NCI-H1694 (cell line): ENCODE data around the gene PCIF1.
A peak's percentile ranks its signal among the peaks of the same experiment; 100 is the strongest.
"Not testable (repeated sequence)": the region's sequence is repeated elsewhere in the genome, so short reads cannot be mapped to it uniquely, and the experiment has no call there.

Experiments used
- DNase-seq: peaks from one replicate; lab custom pipeline; 2025; lab: John Stamatoyannopoulos, UW

The PCIF1 gene

GRCh38 chr20:45967551-45968080 is 33.1 kb downstream of the PCIF1 start:
- no peak for DNase-seq

GRCh38 chr20:45968081-45968671 is 33.7 kb downstream of the PCIF1 start:
- no peak for DNase-seq

GRCh38 chr20:45968801-45969711 is 34.6 kb downstream of the PCIF1 start:
- no peak for DNase-seq

- DNase-seq = peak; percentile 70
Measured at GRCh38 chr20:45969712-45970634, 35.5 kb downstream of the PCIF1 start.

- no peak for DNase-seq
Measured at GRCh38 chr20:45970646-45971424, 36.4 kb downstream of the PCIF1 start.

GRCh38 chr20:45971425-45971674 is 36.9 kb downstream of the PCIF1 start:
- DNase-seq = peak; percentile 27

- peak; percentile 83 for DNase-seq
Measured at GRCh38 chr20:45971675-45972499, 37.4 kb downstream of the PCIF1 start, which contains the start of gene ZNF335. TSS of gene ZNF335 (minus strand) at chr20:45972203. CDS start at chr20:45971410, 793 bp downstream.

- DNase-seq = no peak
Measured at GRCh38 chr20:45972500-45973183, 38.2 kb downstream of the PCIF1 start.

GRCh38 chr20:45974896-45975565 is 40.5 kb downstream of the PCIF1 start:
- no peak for DNase-seq

GRCh38 chr20:45975686-45976085 is 41.2 kb downstream of the PCIF1 start:
- no peak for DNase-seq

GRCh38 chr20:45976086-45976485 is 41.6 kb downstream of the PCIF1 start:
- DNase-seq = no peak

- no peak for DNase-seq
Measured at GRCh38 chr20:45981261-45981660, 46.8 kb downstream of the PCIF1 start.

- DNase-seq = no peak
Measured at GRCh38 chr20:45983279-45983743, 48.8 kb downstream of the PCIF1 start.

- no peak for DNase-seq
Measured at GRCh38 chr20:45985573-45985972, 51.1 kb downstream of the PCIF1 start.

GRCh38 chr20:45987108-45987780 is 52.8 kb downstream of the PCIF1 start:
- DNase-seq = peak; percentile 50

GRCh38 chr20:45988830-45989229 is 54.3 kb downstream of the PCIF1 start:
- not testable (repeated sequence) for DNase-seq

GRCh38 chr20:45991616-45992015 is 57.1 kb downstream of the PCIF1 start:
- no peak for DNase-seq

- DNase-seq = no peak
Measured at GRCh38 chr20:45993197-45993951, 58.9 kb downstream of the PCIF1 start.
